ENCODE results near the gene CERS2. TPM values are rescaled to one million over a fixed set of nuclear protein-coding genes. Genes with fewer than 3 reads are reported as not detected.

CERS2 gene
- total and polyA plus RNA-seq, 2 of the 13 experiments (the other 11 are each of a cell fraction or from before 2014, with no cell fraction given) = 269 to 298 TPM

- TF ChIP-seq REST (IDR thresholded peaks at IDR 0.05; ENCODE audit: borderline replicate concordance in 1 of 2, low read depth in 1 of 2, low read length in 2 of 2) (no peak), HCFC1 (IDR thresholded peaks at IDR 0.05; ENCODE audit: low read depth, low read length) (no peak), ZNF276 (CRISPR knock-in tag; IDR thresholded peaks at IDR 0.05; ENCODE audit: low read depth) (no peak; the same call in 1 of the 2 replicates), ZNF841 (CRISPR knock-in tag; IDR thresholded peaks at IDR 0.05; ENCODE audit: borderline replicate concordance) (no peak), ZNF430 (CRISPR knock-in tag; IDR thresholded peaks at IDR 0.05) (no peak), CREBL2 (CRISPR knock-in tag; IDR thresholded peaks at IDR 0.05; ENCODE audit: borderline replicate concordance) (no peak), CEBPZ (IDR thresholded peaks at IDR 0.05; ENCODE audit: low read length) (no peak), E2F5 (CRISPR knock-in tag; conservative IDR thresholded peaks at IDR 0.05) (no peak), TRIM24 (CRISPR knock-in tag; IDR thresholded peaks at IDR 0.05) (no peak), CAMTA2 (CRISPR knock-in tag; IDR thresholded peaks at IDR 0.05; ENCODE audit: borderline replicate concordance) (0 out of 2 replicates have a peak, but pooled peaks have one; percentile 17), FOXJ3 (CRISPR knock-in tag; IDR thresholded peaks at IDR 0.05; ENCODE audit: borderline replicate concordance) (no peak; the same call in 1 of the 2 replicates), TSC22D2 (CRISPR knock-in tag; IDR thresholded peaks at IDR 0.05; ENCODE audit: borderline replicate concordance) (no peak), ZNF33A (CRISPR knock-in tag; IDR thresholded peaks at IDR 0.05; ENCODE audit: borderline replicate concordance) (no peak), FOXK1 (CRISPR knock-in tag; IDR thresholded peaks at IDR 0.05; ENCODE audit: borderline replicate concordance, low read depth) (no peak), THYN1 (CRISPR knock-in tag; IDR thresholded peaks at IDR 0.05; ENCODE audit: borderline replicate concordance, low read depth) (no peak), ZFP1 (CRISPR knock-in tag; IDR thresholded peaks at IDR 0.05) (peak; percentile 31; the same call in 1 of the 2 replicates), ZNF138 (CRISPR knock-in tag; IDR thresholded peaks at IDR 0.05; ENCODE audit: low read depth) (no peak)
These were observed 4.7 kb upstream of the CERS2 start (continued) for GRCh38 chr1:150979092-150980056.
